Measurements from ENCODE around the gene AGTPBP1. TPM values are rescaled to one million over a fixed set of nuclear protein-coding genes. Genes with fewer than 3 reads are reported as not detected.

The AGTPBP1 gene
- total and polyA plus RNA-seq, 2 of the 8 experiments (the other 6 are each of a cell fraction or from before 2014, with no cell fraction given): 13.4 to 65.2 TPM

GRCh38 chr9:85647571-85647970 is 94.2 kb downstream of the AGTPBP1 start:
- no peak overlapping the region for H2AK5ac ChIP-seq (ENCODE audit: low read depth, low read length)
- no peak overlapping the region for H2BK12ac ChIP-seq (ENCODE audit: low read depth, low read length)
- H3K4me2 ChIP-seq (ENCODE audit: insufficient read depth in 1 of 2, low read depth in 2 of 2, low read length in 2 of 2): no peak overlapping the region
- no peaks in the 10 kb centered on the region for H3K4me1 ChIP-seq (replicated peaks in 1 of 4; ENCODE audit: control insufficient read depth in 3 of 4, insufficient read depth in 4 of 4, low read length in 3 of 4)
- no peak overlapping the region for H3K23ac ChIP-seq (ENCODE audit: insufficient read length)
- H3K4ac ChIP-seq (replicated peaks; ENCODE audit: insufficient read length, low read depth, low read length): no peak overlapping the region
- ChIA-PET POLR2A (ENCODE audit: partially characterized antibody) (no interaction called here), CTCF (ENCODE audit: partially characterized antibody) (no interaction called here)
- no peak overlapping the region for H3K56ac ChIP-seq (replicated peaks; ENCODE audit: insufficient read length, low read depth, low read length)
- H3K23me2 ChIP-seq (ENCODE audit: low read depth, low read length): no peaks in the 10 kb centered on the region
- no peak overlapping the region for H3K4me3 ChIP-seq (ENCODE audit: extremely low read depth in 1 of 4, insufficient read depth in 2 of 4, low read depth in 3 of 4, low read length in 4 of 4)
- WGBS, 2 experiments (ENCODE audit: extremely low coverage in 1 of 2, insufficient coverage in 1 of 2, insufficient read length in 1 of 2, insufficient replicate concordance in 2 of 2, low coverage in 1 of 2, low lambda C conversion rate in 2 of 2, missing lambda C conversion rate in 1 of 2): 92% methylated on average over 1 of the region's 1 CpG; no CpG with 5 or more reads in 1 of the 2 experiments
- no peak overlapping the region for H3K18ac ChIP-seq (ENCODE audit: extremely low read depth, low read length)
- no peak overlapping the region for H2AFZ ChIP-seq (ENCODE audit: low read length)
- H2BK5ac ChIP-seq (ENCODE audit: low read depth, low read length): no peak overlapping the region
- H3K27ac ChIP-seq (ENCODE audit: low read depth, low read length): no peak overlapping the region
- no peak overlapping the region for H3K14ac ChIP-seq (ENCODE audit: insufficient read length)
- H2BK120ac ChIP-seq (replicated peaks; ENCODE audit: low read depth, low read length): no peak overlapping the region
- H4K5ac ChIP-seq (ENCODE audit: insufficient read length, low read depth, low read length): no peak overlapping the region
- no peaks in the 10 kb centered on the region for H3K79me2 ChIP-seq (ENCODE audit: control insufficient read depth in 1 of 2, insufficient read depth in 2 of 2, low read length in 2 of 2)
- H4K8ac ChIP-seq (ENCODE audit: extremely low read depth, insufficient read depth, low read length): no peak overlapping the region
- H3K9ac ChIP-seq (replicated peaks in 1 of 4; ENCODE audit: extremely low read depth in 1 of 4, low read depth in 3 of 4, low read length in 3 of 4): no peak overlapping the region
- H2BK20ac ChIP-seq (ENCODE audit: low read length): no peak overlapping the region
- no peaks in the 10 kb centered on the region for H4K20me1 ChIP-seq (replicated peaks in 1 of 2; ENCODE audit: control insufficient read depth in 1 of 2, insufficient read depth in 2 of 2, low read length in 2 of 2)
- H3K79me1 ChIP-seq (ENCODE audit: low read depth, low read length): no peaks in the 10 kb centered on the region
- DNase-seq (ENCODE audit: low read depth in 1 of 2, low spot score in 2 of 2) (no peak), FAIRE-seq (no peak)
- no peak overlapping the region for H4K91ac ChIP-seq (replicated peaks; ENCODE audit: insufficient read length, low read length)
- H3K27me3 ChIP-seq (replicated peaks in 1 of 4; ENCODE audit: control insufficient read depth in 3 of 4, extremely low read depth in 1 of 4, insufficient read depth in 3 of 4, low read length in 3 of 4): no peaks in the 10 kb centered on the region
- no peaks in the 10 kb centered on the region for H3K9me3 ChIP-seq (ENCODE audit: insufficient read depth in 2 of 2, low read depth in 1 of 2, low read length in 1 of 2)
- no peak overlapping the region for H2BK15ac ChIP-seq (ENCODE audit: low read length)
- H3K36me3 ChIP-seq (ENCODE audit: control insufficient read depth in 2 of 4, insufficient read depth in 4 of 4, low read length in 3 of 4): peaks cover 0 to 6% (median 0%) of the 10 kb centered on the region in 4 experiments; a peak in 2 of 8 replicates
- TF ChIP-seq BCL11A (IDR thresholded peaks at IDR 0.05; ENCODE audit: low read depth in 2 of 2, low read length in 2 of 2) (no peak), SRF (IDR thresholded peaks at IDR 0.05; ENCODE audit: low read depth, low read length) (no peak), EZH2 (IDR thresholded peaks at IDR 0.05; ENCODE audit: low read depth, low read length, severe bottlenecking) (no peak), TAF7 (optimal IDR thresholded peaks at IDR 0.05; ENCODE audit: borderline replicate concordance, low read depth, low read length) (no peak), TBP (IDR thresholded peaks at IDR 0.05; ENCODE audit: low read depth, low read length) (no peak), ZNF274 (IDR thresholded peaks at IDR 0.05; ENCODE audit: borderline replicate concordance, extremely low read depth, low read length) (no peak), RAD21 (IDR thresholded peaks at IDR 0.05 in 1 of 2, conservative IDR thresholded peaks at IDR 0.05 in 1 of 2; ENCODE audit: low read depth in 2 of 2, low read length in 2 of 2) (no peak), RNF2 (IDR thresholded peaks at IDR 0.05; ENCODE audit: borderline replicate concordance, low read depth, low read length, missing control alignments, poor library complexity, severe bottlenecking) (no peak), GTF2F1 (IDR thresholded peaks at IDR 0.05; ENCODE audit: borderline replicate concordance, low read depth, low read length) (no peak), JUND (IDR thresholded peaks at IDR 0.05; ENCODE audit: low read length) (no peak), FOSL1 (IDR thresholded peaks at IDR 0.05; ENCODE audit: insufficient read depth, low read depth, low read length) (no peak), POLR2A (IDR thresholded peaks at IDR 0.05; ENCODE audit: control extremely low read depth in 1 of 2, low read depth in 2 of 2, low read length in 2 of 2) (no peak), CEBPB (IDR thresholded peaks at IDR 0.05; ENCODE audit: low read depth, low read length) (no peak), HDAC2 (IDR thresholded peaks at IDR 0.05; ENCODE audit: borderline replicate concordance in 1 of 2, low read depth in 2 of 2, low read length in 2 of 2) (no peak)

Data from H1 (cell line).